PC-3 (cell line): ENCODE results near the gene APOA4. TPM values are rescaled to one million over a fixed set of nuclear protein-coding genes. Genes with fewer than 3 reads are reported as not detected.

Experiments used
- ATAC-seq: fragments of 200-7000 bp; cut with Tn5 transposase; 2 replicates; pipeline ENCODE4 v1.9.1; 2020; ENCODE audit warnings: mild to moderate bottlenecking, moderate library complexity
- BruUV-seq: library from RNA; stranded (reverse); fragments of 400-500 nt; replicated peaks from 2 replicates; lab custom pipeline; 2021; lab: Mats Ljungman, UMichigan
- CTCF ChIA-PET: fragments of 300-600 bp; sonication (Branson Sonifier 250); formaldehyde crosslinking; loops from one replicate; lab custom pipeline; 2022; ENCODE audit warnings: antibody characterized with exemption; lab: Charles Lee
- POLR2A ChIA-PET: fragments of 300-600 bp; sonication (Branson Sonifier 250); formaldehyde crosslinking; loops from one replicate; lab custom pipeline; 2022; ENCODE audit warnings: antibody characterized with exemption; ENCODE audit not compliant: unreplicated experiment; lab: Charles Lee
- DNase-seq: peaks from one replicate; pipeline ENCODE4 v3.0.0-alpha.2; 2015
- H2AFZ ChIP-seq: fragments of 300-600 bp; sonication (generic); 2 replicates; pipeline ENCODE4 v1.6.0; 2016; ENCODE audit warnings: antibody characterized with exemption, low read length
- H3F3A ChIP-seq: fragments of 300-600 bp; sonication (generic); one replicate; pipeline ENCODE4 v1.6.0; 2017; ENCODE audit warnings: antibody characterized with exemption, low read length, control low read depth, mild to moderate bottlenecking; ENCODE audit not compliant: unreplicated experiment
- H3K27ac ChIP-seq: fragments of 300-600 bp; sonication (generic); 2 replicates; pipeline ENCODE4 v1.5.1; 2016; ENCODE audit warnings: mild to moderate bottlenecking, low read length
- H3K27me3 ChIP-seq: fragments of 300-600 bp; sonication (generic); 2 replicates; pipeline ENCODE4 v1.6.1; 2016; ENCODE audit warnings: low read length, mixed read lengths
- H3K36me3 ChIP-seq: fragments of 300-600 bp; sonication (generic); 2 replicates; pipeline ENCODE4 v1.6.1; 2016; ENCODE audit warnings: low read depth, mixed run types, low read length, mixed read lengths
- H3K4me1 ChIP-seq: fragments of 300-600 bp; sonication (generic); 2 replicates; pipeline ENCODE4 v1.5.1; 2016; ENCODE audit warnings: low read length; ENCODE audit not compliant: insufficient read depth
- H3K4me2 ChIP-seq: fragments of 300-600 bp; sonication (generic); 2 replicates; pipeline ENCODE4 v1.6.0; 2016; ENCODE audit warnings: low read length
- H3K4me3 ChIP-seq: fragments of 300-600 bp; sonication (generic); 2 replicates; pipeline ENCODE4 v1.5.1; 2016; ENCODE audit warnings: mild to moderate bottlenecking, low read length, mixed read lengths
- H3K79me2 ChIP-seq: fragments of 300-600 bp; sonication (generic); 2 replicates; pipeline ENCODE4 v1.6.1; 2017; ENCODE audit warnings: low read length, mixed read lengths
- H3K9ac ChIP-seq: fragments of 300-600 bp; sonication (generic); 2 replicates; pipeline ENCODE4 v1.6.0; 2016; ENCODE audit warnings: mild to moderate bottlenecking, low read length
- H3K9me2 ChIP-seq: fragments of 300-600 bp; sonication (generic); replicated peaks from 2 replicates; pipeline ENCODE4 v1.6.1; 2016; ENCODE audit warnings: mixed run types, low read length, mixed read lengths
- H3K9me3 ChIP-seq: fragments of 300-600 bp; sonication (generic); 2 replicates; pipeline ENCODE4 v1.6.1; 2016; ENCODE audit warnings: low read length, mixed read lengths
- H4K20me1 ChIP-seq: fragments of 300-600 bp; sonication (generic); 2 replicates; pipeline ENCODE4 v1.6.1; 2016; ENCODE audit warnings: low read length, mixed read lengths
- EZH2 ChIP-seq: fragments of 300-600 bp; sonication (generic); IDR thresholded peaks from one replicate; pipeline ENCODE4 v1.6.1; 2017; ENCODE audit warnings: antibody characterized with exemption, mild to moderate bottlenecking, low read length; ENCODE audit not compliant: unreplicated experiment
- EZH2phosphoT487 ChIP-seq: fragments of 300-600 bp; sonication (generic); IDR thresholded peaks from 2 replicates; pipeline ENCODE4 v1.6.1; 2018; ENCODE audit warnings: mild to moderate bottlenecking, antibody characterized with exemption, low read length, borderline replicate concordance
- intact Hi-C: fragments of 100-400 bp; cut with micrococcal nuclease; formaldehyde crosslinking; loops from 2 replicates; pipeline ENCODE4 v1.9.0; 2023
- total RNA-seq: library from RNA; depleted of rRNA; stranded (reverse); fragments of >200 nt; gene quantifications from 2 replicates; pipeline ENCODE4 v1.2.3, GENCODE V29; 2014
- TF ChIP-seq, protein P1 (sequence below): fragments of 300-600 bp; sonication (generic); conservative IDR thresholded peaks from 2 replicates; pipeline ENCODE4 v1.5.1; 2017; ENCODE audit warnings: antibody characterized with exemption, low read depth, mild to moderate bottlenecking, low read length

APOA4 gene
- total RNA-seq, 1 experiment from 2014 or later, result not detected

- no TSS peak for BruUV-seq
- H3K36me3 ChIP-seq, result peaks cover 15% of the 10 kb centered on the region; the same call in 1 of the 2 replicates
- no peaks in the 10 kb centered on the region for H3K9me2 ChIP-seq
- H2AFZ ChIP-seq, result no peak overlapping the region
- H3K4me3 ChIP-seq, result no peak overlapping the region
- H3K4me2 ChIP-seq, result no peak overlapping the region
- TF ChIP-seq EZH2phosphoT487, result no peak
- no peak for TF ChIP-seq EZH2
- TF ChIP-seq, protein P1, sequence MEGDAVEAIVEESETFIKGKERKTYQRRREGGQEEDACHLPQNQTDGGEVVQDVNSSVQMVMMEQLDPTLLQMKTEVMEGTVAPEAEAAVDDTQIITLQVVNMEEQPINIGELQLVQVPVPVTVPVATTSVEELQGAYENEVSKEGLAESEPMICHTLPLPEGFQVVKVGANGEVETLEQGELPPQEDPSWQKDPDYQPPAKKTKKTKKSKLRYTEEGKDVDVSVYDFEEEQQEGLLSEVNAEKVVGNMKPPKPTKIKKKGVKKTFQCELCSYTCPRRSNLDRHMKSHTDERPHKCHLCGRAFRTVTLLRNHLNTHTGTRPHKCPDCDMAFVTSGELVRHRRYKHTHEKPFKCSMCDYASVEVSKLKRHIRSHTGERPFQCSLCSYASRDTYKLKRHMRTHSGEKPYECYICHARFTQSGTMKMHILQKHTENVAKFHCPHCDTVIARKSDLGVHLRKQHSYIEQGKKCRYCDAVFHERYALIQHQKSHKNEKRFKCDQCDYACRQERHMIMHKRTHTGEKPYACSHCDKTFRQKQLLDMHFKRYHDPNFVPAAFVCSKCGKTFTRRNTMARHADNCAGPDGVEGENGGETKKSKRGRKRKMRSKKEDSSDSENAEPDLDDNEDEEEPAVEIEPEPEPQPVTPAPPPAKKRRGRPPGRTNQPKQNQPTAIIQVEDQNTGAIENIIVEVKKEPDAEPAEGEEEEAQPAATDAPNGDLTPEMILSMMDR, result no peak
- H3K9me3 ChIP-seq, result no peaks in the 10 kb centered on the region
- intact Hi-C loops, result no loop called here
- peaks cover 9% of the 10 kb centered on the region for H3F3A ChIP-seq
- H3K27me3 ChIP-seq, result no peaks in the 10 kb centered on the region
- H4K20me1 ChIP-seq, result no peaks in the 10 kb centered on the region
- H3K27ac ChIP-seq, result no peak overlapping the region
- no peaks in the 10 kb centered on the region for H3K79me2 ChIP-seq
- ATAC-seq (no peak), DNase-seq (no peak)
- no peak overlapping the region for H3K9ac ChIP-seq
- POLR2A ChIA-PET, result no interaction called here
- CTCF ChIA-PET, result no interaction called here
- H3K4me1 ChIP-seq, result peaks cover 26% of the 10 kb centered on the region
Measured at GRCh38 chr11:116849060-116849459, 26.0 kb upstream of the APOA4 start.

GRCh38 chr11:116847612-116848011 lies 24.5 kb upstream of the APOA4 start:
- Histone ChIP-seq H3K4me2 (no peak overlapping the region), H3K4me3 (no peak overlapping the region), H3K9ac (no peak overlapping the region), H3K9me2 (no peaks in the 10 kb centered on the region), H3K9me3 (no peaks in the 10 kb centered on the region), H2AFZ (no peak overlapping the region), H3F3A (no peaks in the 10 kb centered on the region), H3K27ac (no peak overlapping the region), H3K79me2 (no peaks in the 10 kb centered on the region), H3K36me3 (peaks cover 22% of the 10 kb centered on the region; the same call in 1 of the 2 replicates), H3K4me1 (peaks cover 14% of the 10 kb centered on the region), H3K27me3 (no peaks in the 10 kb centered on the region), H4K20me1 (no peaks in the 10 kb centered on the region)
- intact Hi-C loops, result no loop called here
- CTCF ChIA-PET, result no interaction called here
- DNase-seq, result no peak
- no peak for TF ChIP-seq EZH2
- TF ChIP-seq, protein P1, result no peak
- TF ChIP-seq EZH2phosphoT487, result no peak
- POLR2A ChIA-PET, result no interaction called here
- no peak for ATAC-seq
- no TSS peak for BruUV-seq

DNA sequence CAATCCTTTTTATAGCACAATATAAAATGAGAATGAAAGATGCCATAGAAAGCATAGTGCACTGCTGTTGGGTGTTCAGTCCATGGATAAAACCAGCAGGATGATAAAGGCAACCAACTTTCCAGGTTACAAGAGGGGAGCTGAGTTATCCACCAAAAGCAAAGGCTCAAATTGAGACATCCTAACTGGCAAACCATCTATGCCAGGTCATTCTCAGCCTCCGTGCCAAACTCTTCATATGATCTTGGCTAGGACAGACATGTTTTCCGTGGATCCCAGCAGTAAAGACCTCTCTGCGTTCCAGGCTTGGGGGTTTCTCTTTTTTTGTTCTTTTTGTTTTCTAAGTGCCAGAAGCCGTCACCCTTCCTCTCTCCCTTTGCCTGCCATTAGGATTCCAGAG lies 21.6 kb upstream of the APOA4 start:
- H3K36me3 ChIP-seq, result peaks cover 22% of the 10 kb centered on the region; the same call in 1 of the 2 replicates
- BruUV-seq, result no TSS peak
- DNase-seq, result no peak
- H3K9me3 ChIP-seq, result no peaks in the 10 kb centered on the region
- no peaks in the 10 kb centered on the region for H3K4me1 ChIP-seq
- no peak overlapping the region for H3K4me3 ChIP-seq
- H4K20me1 ChIP-seq, result no peaks in the 10 kb centered on the region
- no peaks in the 10 kb centered on the region for H3K27me3 ChIP-seq
- CTCF ChIA-PET, result no interaction called here
- H3K9me2 ChIP-seq, result no peaks in the 10 kb centered on the region
- POLR2A ChIA-PET, result no interaction called here
- intact Hi-C loops, result no loop called here
- no peak for ATAC-seq
- H3K27ac ChIP-seq, result no peak overlapping the region
- no peak overlapping the region for H3K9ac ChIP-seq
- H3K79me2 ChIP-seq, result no peaks in the 10 kb centered on the region
- no peaks in the 10 kb centered on the region for H3F3A ChIP-seq
- H2AFZ ChIP-seq, result no peak overlapping the region
- no peak overlapping the region for H3K4me2 ChIP-seq
- TF ChIP-seq EZH2 (no peak), EZH2phosphoT487 (no peak)
- TF ChIP-seq, protein P1, result no peak
